ENCODE results near the gene RPL22L1.

Gene RPL22L1

DNA sequence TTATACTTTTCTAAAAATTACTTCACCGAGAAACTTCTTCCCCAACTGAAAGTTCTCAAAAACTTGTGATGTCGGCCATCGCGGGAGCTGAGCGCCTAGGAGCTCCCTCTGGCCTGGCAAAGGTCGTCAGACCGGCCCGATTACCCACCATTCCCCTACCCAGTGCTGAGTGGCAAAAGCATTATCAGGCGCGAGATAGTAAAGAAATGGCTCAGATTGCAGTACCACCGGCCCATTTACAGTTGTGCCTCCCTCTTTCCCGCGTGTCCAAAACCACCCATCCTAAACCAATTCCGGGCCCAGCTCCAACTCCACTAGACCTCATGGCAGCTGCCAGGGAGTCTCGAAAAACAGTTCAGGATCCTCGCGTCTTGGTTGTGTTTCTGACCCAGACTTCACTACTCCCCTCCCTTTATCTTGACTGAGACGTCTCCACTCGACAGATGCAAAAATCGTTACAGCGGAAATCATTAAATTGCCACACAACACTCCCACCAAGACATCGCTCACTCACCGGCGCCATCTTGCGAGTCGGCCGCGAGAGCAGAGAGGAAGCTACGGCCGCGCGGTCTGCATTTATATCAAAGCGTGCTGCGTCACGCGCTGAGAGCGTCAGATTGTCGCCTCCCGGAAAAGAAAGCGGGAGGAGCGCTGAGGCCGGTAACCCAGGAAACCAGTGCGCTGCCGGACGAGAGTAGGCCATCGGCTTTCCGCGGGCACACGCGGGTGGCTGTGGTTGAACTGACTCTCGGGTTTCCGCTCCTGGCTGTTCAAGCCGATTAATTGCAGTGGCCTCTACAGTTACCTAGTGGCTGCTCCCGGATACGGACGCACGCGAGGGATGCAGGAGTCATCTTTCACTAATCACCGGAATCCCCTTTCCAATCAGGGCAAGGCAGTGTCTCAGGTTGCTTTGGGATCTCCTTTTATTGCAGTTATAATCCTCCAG lies at the start of gene RPL22L1 (continued):
- TF ChIP-seq ZNF600 (tag by site-specific recombination; IDR thresholded peaks at IDR 0.05), result peak; percentile 75; the same call in 1 of the 2 replicates
- 0 out of 2 replicates have a peak, but pooled peaks have one; percentile 16 for TF ChIP-seq ZNF24 (tag by site-specific recombination; IDR thresholded peaks at IDR 0.05)
- TF ChIP-seq ZNF223 (tag by site-specific recombination; IDR thresholded peaks at IDR 0.05), result no peak
- no peak for TF ChIP-seq ZNF146 (tag by site-specific recombination; IDR thresholded peaks at IDR 0.05)
- no peak for TF ChIP-seq ZNF121 (tag by site-specific recombination; IDR thresholded peaks at IDR 0.05)
- TF ChIP-seq ZSCAN23 (tag by site-specific recombination; IDR thresholded peaks at IDR 0.05), result no peak
- peak; percentile 61 for TF ChIP-seq ZXDB (tag by site-specific recombination; IDR thresholded peaks at IDR 0.05)
- TF ChIP-seq BCL11A (tag by site-specific recombination; IDR thresholded peaks at IDR 0.05; ENCODE audit: low read depth), result no peak
- TF ChIP-seq, protein P1, sequence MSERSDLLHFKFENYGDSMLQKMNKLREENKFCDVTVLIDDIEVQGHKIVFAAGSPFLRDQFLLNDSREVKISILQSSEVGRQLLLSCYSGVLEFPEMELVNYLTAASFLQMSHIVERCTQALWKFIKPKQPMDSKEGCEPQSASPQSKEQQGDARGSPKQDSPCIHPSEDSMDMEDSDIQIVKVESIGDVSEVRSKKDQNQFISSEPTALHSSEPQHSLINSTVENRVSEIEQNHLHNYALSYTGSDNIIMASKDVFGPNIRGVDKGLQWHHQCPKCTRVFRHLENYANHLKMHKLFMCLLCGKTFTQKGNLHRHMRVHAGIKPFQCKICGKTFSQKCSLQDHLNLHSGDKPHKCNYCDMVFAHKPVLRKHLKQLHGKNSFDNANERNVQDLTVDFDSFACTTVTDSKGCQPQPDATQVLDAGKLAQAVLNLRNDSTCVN (tag by site-specific recombination; optimal IDR thresholded peaks at IDR 0.05), result peak; percentile 89
- no peak for TF ChIP-seq ZNF354C (tag by site-specific recombination; IDR thresholded peaks at IDR 0.05; ENCODE audit: borderline replicate concordance, low read depth)
- TF ChIP-seq GLIS1 (tag by site-specific recombination; IDR thresholded peaks at IDR 0.05), result no peak
- TF ChIP-seq, protein P2, sequence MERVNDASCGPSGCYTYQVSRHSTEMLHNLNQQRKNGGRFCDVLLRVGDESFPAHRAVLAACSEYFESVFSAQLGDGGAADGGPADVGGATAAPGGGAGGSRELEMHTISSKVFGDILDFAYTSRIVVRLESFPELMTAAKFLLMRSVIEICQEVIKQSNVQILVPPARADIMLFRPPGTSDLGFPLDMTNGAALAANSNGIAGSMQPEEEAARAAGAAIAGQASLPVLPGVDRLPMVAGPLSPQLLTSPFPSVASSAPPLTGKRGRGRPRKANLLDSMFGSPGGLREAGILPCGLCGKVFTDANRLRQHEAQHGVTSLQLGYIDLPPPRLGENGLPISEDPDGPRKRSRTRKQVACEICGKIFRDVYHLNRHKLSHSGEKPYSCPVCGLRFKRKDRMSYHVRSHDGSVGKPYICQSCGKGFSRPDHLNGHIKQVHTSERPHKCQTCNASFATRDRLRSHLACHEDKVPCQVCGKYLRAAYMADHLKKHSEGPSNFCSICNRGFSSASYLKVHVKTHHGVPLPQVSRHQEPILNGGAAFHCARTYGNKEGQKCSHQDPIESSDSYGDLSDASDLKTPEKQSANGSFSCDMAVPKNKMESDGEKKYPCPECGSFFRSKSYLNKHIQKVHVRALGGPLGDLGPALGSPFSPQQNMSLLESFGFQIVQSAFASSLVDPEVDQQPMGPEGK (tag by site-specific recombination; IDR thresholded peaks at IDR 0.05), result no peak
- TF ChIP-seq ZEB2 (tag by site-specific recombination; IDR thresholded peaks at IDR 0.05), result peak; percentile 74
- TF ChIP-seq, protein P3, sequence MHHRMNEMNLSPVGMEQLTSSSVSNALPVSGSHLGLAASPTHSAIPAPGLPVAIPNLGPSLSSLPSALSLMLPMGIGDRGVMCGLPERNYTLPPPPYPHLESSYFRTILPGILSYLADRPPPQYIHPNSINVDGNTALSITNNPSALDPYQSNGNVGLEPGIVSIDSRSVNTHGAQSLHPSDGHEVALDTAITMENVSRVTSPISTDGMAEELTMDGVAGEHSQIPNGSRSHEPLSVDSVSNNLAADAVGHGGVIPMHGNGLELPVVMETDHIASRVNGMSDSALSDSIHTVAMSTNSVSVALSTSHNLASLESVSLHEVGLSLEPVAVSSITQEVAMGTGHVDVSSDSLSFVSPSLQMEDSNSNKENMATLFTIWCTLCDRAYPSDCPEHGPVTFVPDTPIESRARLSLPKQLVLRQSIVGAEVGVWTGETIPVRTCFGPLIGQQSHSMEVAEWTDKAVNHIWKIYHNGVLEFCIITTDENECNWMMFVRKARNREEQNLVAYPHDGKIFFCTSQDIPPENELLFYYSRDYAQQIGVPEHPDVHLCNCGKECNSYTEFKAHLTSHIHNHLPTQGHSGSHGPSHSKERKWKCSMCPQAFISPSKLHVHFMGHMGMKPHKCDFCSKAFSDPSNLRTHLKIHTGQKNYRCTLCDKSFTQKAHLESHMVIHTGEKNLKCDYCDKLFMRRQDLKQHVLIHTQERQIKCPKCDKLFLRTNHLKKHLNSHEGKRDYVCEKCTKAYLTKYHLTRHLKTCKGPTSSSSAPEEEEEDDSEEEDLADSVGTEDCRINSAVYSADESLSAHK (tag by site-specific recombination; IDR thresholded peaks at IDR 0.05), result no peak
- TF ChIP-seq, protein P4, sequence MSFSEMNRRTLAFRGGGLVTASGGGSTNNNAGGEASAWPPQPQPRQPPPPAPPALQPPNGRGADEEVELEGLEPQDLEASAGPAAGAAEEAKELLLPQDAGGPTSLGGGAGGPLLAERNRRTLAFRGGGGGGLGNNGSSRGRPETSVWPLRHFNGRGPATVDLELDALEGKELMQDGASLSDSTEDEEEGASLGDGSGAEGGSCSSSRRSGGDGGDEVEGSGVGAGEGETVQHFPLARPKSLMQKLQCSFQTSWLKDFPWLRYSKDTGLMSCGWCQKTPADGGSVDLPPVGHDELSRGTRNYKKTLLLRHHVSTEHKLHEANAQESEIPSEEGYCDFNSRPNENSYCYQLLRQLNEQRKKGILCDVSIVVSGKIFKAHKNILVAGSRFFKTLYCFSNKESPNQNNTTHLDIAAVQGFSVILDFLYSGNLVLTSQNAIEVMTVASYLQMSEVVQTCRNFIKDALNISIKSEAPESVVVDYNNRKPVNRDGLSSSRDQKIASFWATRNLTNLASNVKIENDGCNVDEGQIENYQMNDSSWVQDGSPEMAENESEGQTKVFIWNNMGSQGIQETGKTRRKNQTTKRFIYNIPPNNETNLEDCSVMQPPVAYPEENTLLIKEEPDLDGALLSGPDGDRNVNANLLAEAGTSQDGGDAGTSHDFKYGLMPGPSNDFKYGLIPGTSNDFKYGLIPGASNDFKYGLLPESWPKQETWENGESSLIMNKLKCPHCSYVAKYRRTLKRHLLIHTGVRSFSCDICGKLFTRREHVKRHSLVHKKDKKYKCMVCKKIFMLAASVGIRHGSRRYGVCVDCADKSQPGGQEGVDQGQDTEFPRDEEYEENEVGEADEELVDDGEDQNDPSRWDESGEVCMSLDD (tag by site-specific recombination; IDR thresholded peaks at IDR 0.05), result no peak
- no peak for TF ChIP-seq ZNF549 (tag by site-specific recombination; IDR thresholded peaks at IDR 0.05)
- TF ChIP-seq ZNF76 (tag by site-specific recombination; IDR thresholded peaks at IDR 0.05; ENCODE audit: borderline replicate concordance, low read depth), result peak; percentile 78
- TF ChIP-seq ZNF426 (tag by site-specific recombination; IDR thresholded peaks at IDR 0.05), result no peak
- TF ChIP-seq ZNF302 (tag by site-specific recombination; IDR thresholded peaks at IDR 0.05; ENCODE audit: low read depth), result no peak
- TF ChIP-seq ZNF239 (tag by site-specific recombination; IDR thresholded peaks at IDR 0.05), result no peak
- peak; percentile 54; the same call in 1 of the 2 replicates for TF ChIP-seq ZBTB21 (tag by site-specific recombination; IDR thresholded peaks at IDR 0.05)
- no peak for TF ChIP-seq ZNF777 (tag by site-specific recombination; IDR thresholded peaks at IDR 0.05; ENCODE audit: borderline replicate concordance)
- TF ChIP-seq ZNF585B (tag by site-specific recombination; IDR thresholded peaks at IDR 0.05), result no peak
- TF ChIP-seq OSR2 (tag by site-specific recombination; IDR thresholded peaks at IDR 0.05), result peak; percentile 88
- no peak for TF ChIP-seq MYNN (tag by site-specific recombination; IDR thresholded peaks at IDR 0.05; ENCODE audit: borderline replicate concordance)
- TF ChIP-seq, protein P5, sequence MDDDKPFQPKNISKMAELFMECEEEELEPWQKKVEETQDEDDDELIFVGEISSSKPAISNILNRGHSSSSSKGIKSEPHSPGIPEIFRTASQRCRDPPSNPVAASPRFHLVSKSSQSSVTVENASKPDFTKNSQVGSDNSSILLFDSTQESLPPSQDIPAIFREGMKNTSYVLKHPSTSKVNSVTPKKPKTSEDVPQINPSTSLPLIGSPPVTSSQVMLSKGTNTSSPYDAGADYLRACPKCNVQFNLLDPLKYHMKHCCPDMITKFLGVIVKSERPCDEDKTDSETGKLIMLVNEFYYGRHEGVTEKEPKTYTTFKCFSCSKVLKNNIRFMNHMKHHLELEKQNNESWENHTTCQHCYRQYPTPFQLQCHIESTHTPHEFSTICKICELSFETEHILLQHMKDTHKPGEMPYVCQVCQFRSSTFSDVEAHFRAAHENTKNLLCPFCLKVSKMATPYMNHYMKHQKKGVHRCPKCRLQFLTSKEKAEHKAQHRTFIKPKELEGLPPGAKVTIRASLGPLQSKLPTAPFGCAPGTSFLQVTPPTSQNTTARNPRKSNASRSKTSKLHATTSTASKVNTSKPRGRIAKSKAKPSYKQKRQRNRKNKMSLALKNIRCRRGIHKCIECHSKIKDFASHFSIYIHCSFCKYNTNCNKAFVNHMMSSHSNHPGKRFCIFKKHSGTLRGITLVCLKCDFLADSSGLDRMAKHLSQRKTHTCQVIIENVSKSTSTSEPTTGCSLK (tag by site-specific recombination; IDR thresholded peaks at IDR 0.05), result no peak
- TF ChIP-seq, protein P6, sequence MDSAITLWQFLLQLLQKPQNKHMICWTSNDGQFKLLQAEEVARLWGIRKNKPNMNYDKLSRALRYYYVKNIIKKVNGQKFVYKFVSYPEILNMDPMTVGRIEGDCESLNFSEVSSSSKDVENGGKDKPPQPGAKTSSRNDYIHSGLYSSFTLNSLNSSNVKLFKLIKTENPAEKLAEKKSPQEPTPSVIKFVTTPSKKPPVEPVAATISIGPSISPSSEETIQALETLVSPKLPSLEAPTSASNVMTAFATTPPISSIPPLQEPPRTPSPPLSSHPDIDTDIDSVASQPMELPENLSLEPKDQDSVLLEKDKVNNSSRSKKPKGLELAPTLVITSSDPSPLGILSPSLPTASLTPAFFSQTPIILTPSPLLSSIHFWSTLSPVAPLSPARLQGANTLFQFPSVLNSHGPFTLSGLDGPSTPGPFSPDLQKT (IDR thresholded peaks at IDR 0.05; ENCODE audit: borderline replicate concordance, low read depth, low read length), result no peak
